ENCODE measurements around the gene FZD7. TPM values are rescaled to one million over a fixed set of nuclear protein-coding genes. Genes with fewer than 3 reads are reported as not detected.

The FZD7 gene
- polyA plus RNA-seq, 1 experiment = 42.9 TPM

- CTCF ChIA-PET = interaction anchor here (0.5 to 2.4 kb wide), 10 partner anchors 68 to 241 kb away, joined by 3 to 24 read pairs (median 4); no protein-coding TSS in a partner anchor
- no peaks in the 10 kb centered on the region for H3K27me3 ChIP-seq (ENCODE audit: control insufficient read depth, insufficient read depth, low read length)
- TF ChIP-seq CTCF (IDR thresholded peaks at IDR 0.05; ENCODE audit: low read depth, low read length) = no peak
- POLR2A ChIA-PET = interaction anchor here (0.6 to 1.8 kb wide), 6 partner anchors 28 to 242 kb away, joined by 3 to 10 read pairs (median 4); no protein-coding TSS in a partner anchor
- peaks cover 7% of the 10 kb centered on the region; the same call in 1 of the 2 replicates for H3K9me3 ChIP-seq (ENCODE audit: control insufficient read depth, insufficient read depth, low read length)
- no peak for DNase-seq (ENCODE audit: low read depth, low spot score)
- peak overlapping the region; percentile 88 for H3K4me3 ChIP-seq (ENCODE audit: low read depth, low read length)
- H3K27ac ChIP-seq (ENCODE audit: low read depth, low read length) = peak overlapping the region; percentile 57
Observed at GRCh38 chr2:202035941-202036372, 2.3 kb downstream of the FZD7 start.

GRCh38 chr2:202036601-202037037 lies 3.0 kb downstream of the FZD7 start:
- CTCF ChIA-PET = interaction anchor here (1.9 to 2.4 kb wide), 2 partner anchors 142 to 176 kb away, joined by 21 to 24 read pairs; no protein-coding TSS in a partner anchor
- H3K27me3 ChIP-seq (ENCODE audit: control insufficient read depth, insufficient read depth, low read length) = no peaks in the 10 kb centered on the region
- H3K4me3 ChIP-seq (ENCODE audit: low read depth, low read length) = peak overlapping the region; percentile 88
- POLR2A ChIA-PET = interaction anchor here (0.6 to 1.6 kb wide), 4 partner anchors 27 to 239 kb away, joined by 3 to 10 read pairs (median 5); no protein-coding TSS in a partner anchor
- no peak for DNase-seq (ENCODE audit: low read depth, low spot score)
- H3K9me3 ChIP-seq (ENCODE audit: control insufficient read depth, insufficient read depth, low read length) = peaks cover 7% of the 10 kb centered on the region; the same call in 1 of the 2 replicates
- TF ChIP-seq CTCF (IDR thresholded peaks at IDR 0.05; ENCODE audit: low read depth, low read length) = no peak
- H3K27ac ChIP-seq (ENCODE audit: low read depth, low read length) = peak overlapping the region; percentile 84

GRCh38 chr2:202037086-202037485 lies 3.4 kb downstream of the FZD7 start:
- TF ChIP-seq CTCF (IDR thresholded peaks at IDR 0.05; ENCODE audit: low read depth, low read length) = no peak
- no peak for DNase-seq (ENCODE audit: low read depth, low spot score)

GRCh38 chr2:202038471-202039277 lies 5.0 kb downstream of the FZD7 start:
- H3K4me3 ChIP-seq (ENCODE audit: low read depth, low read length) = peak overlapping the region; percentile 88
- ChIA-PET POLR2A (interaction anchor here (0.5 to 0.8 kb wide), 2 partner anchors 13 to 77 kb away, joined by 3 read pairs; no protein-coding TSS in a partner anchor), CTCF (no interaction called here)
- TF ChIP-seq CTCF (IDR thresholded peaks at IDR 0.05; ENCODE audit: low read depth, low read length) = no peak
- H3K9me3 ChIP-seq (ENCODE audit: control insufficient read depth, insufficient read depth, low read length) = peaks cover 7% of the 10 kb centered on the region; the same call in 1 of the 2 replicates
- no peak overlapping the region for H3K27ac ChIP-seq (ENCODE audit: low read depth, low read length)
- no peaks in the 10 kb centered on the region for H3K27me3 ChIP-seq (ENCODE audit: control insufficient read depth, insufficient read depth, low read length)
- DNase-seq (ENCODE audit: low read depth, low spot score) = no peak

More at GRCh38 chr2:202037086-202037485, 3.4 kb downstream of the FZD7 start:
- Histone ChIP-seq H3K9me3 (ENCODE audit: control insufficient read depth, insufficient read depth, low read length) (peaks cover 7% of the 10 kb centered on the region; the same call in 1 of the 2 replicates), H3K4me3 (ENCODE audit: low read depth, low read length) (peak overlapping the region; percentile 88), H3K27ac (ENCODE audit: low read depth, low read length) (peak overlapping the region; percentile 84), H3K27me3 (ENCODE audit: control insufficient read depth, insufficient read depth, low read length) (no peaks in the 10 kb centered on the region)
- POLR2A ChIA-PET = interaction anchor here (1.6 kb wide), 1 partner anchor 27 kb away, joined by 4 read pairs; no protein-coding TSS in a partner anchor
- CTCF ChIA-PET = interaction anchor here (2.4 kb wide), 1 partner anchor 142 kb away, joined by 24 read pairs; no protein-coding TSS in a partner anchor

Data from AG04450 (cell line).